GM21381 (cell line): ENCODE results near the gene MEF2C.
"Not testable (repeated sequence)": the region's sequence is repeated elsewhere in the genome, so short reads cannot be mapped to it uniquely, and the experiment has no call there.

Experiments used
- ATAC-seq: cut with Tn5 transposase; IDR thresholded peaks from one replicate; pipeline ENCODE4 v1.9.1; 2021; ENCODE audit warnings: mild to moderate bottlenecking, moderate library complexity; ENCODE audit not compliant: unreplicated experiment

The MEF2C gene

GRCh38 chr5:88883059-88883835 is at the start of gene MEF2C:
Gene MEF2C (minus strand): TSS chr5:88883184. CDS start chr5:88823788, 59,396 bp downstream.
- ATAC-seq = no peak

- no peak for ATAC-seq
Observed at GRCh38 chr5:88932541-88932940, 49.6 kb upstream of the MEF2C start.

GRCh38 chr5:88930335-88930734 is 47.4 kb upstream of the MEF2C start:
- no peak for ATAC-seq

GRCh38 chr5:88929385-88929784 is 46.4 kb upstream of the MEF2C start:
- no peak for ATAC-seq

- no peak for ATAC-seq
Observed at GRCh38 chr5:88926774-88927173, 43.8 kb upstream of the MEF2C start.

GRCh38 chr5:88925692-88926490 is 42.9 kb upstream of the MEF2C start:
- no peak for ATAC-seq

GRCh38 chr5:88924330-88924657 is 41.3 kb upstream of the MEF2C start:
- no peak for ATAC-seq

GRCh38 chr5:88923623-88924329 is 40.8 kb upstream of the MEF2C start:
- ATAC-seq = no peak

- ATAC-seq = not testable (repeated sequence)
Observed at GRCh38 chr5:88912743-88913142, 29.8 kb upstream of the MEF2C start.

- ATAC-seq = not testable (repeated sequence)
Observed at GRCh38 chr5:88911059-88911572, 28.1 kb upstream of the MEF2C start.

- not testable (repeated sequence) for ATAC-seq
Observed at GRCh38 chr5:88904478-88904877, 21.5 kb upstream of the MEF2C start.

GRCh38 chr5:88903966-88904365 is 21.0 kb upstream of the MEF2C start:
- not testable (repeated sequence) for ATAC-seq

GRCh38 chr5:88901077-88901476 is 18.1 kb upstream of the MEF2C start:
- ATAC-seq = not testable (repeated sequence)

- no peak for ATAC-seq
Observed at GRCh38 chr5:88899096-88899737, 16.2 kb upstream of the MEF2C start.

- ATAC-seq = no peak
Observed at GRCh38 chr5:88897748-88898147, 14.8 kb upstream of the MEF2C start.

GRCh38 chr5:88895681-88896501 is 12.9 kb upstream of the MEF2C start:
- ATAC-seq = no peak

- ATAC-seq = no peak
Observed at GRCh38 chr5:88892669-88893068, 9.7 kb upstream of the MEF2C start.

- ATAC-seq = no peak
Observed at GRCh38 chr5:88890070-88890781, 7.2 kb upstream of the MEF2C start.
